Glutamatergic neuron (in vitro differentiated cells): ENCODE measurements around the gene NOVA2. TPM values are rescaled to one million over a fixed set of nuclear protein-coding genes. Genes with fewer than 3 reads are reported as not detected.

ENCODE experiments used
- DNase-seq: peaks from one replicate; pipeline ENCODE4 v3.0.0; 2022
- H3K27ac Mint-ChIP-seq: one replicate; pipeline ENCODE4 v1.8.0; 2020; ENCODE audit warnings: mild to moderate bottlenecking, mixed read lengths, inconsistent platforms; ENCODE audit not compliant: unreplicated experiment
- H3K27me3 Mint-ChIP-seq: one replicate; pipeline ENCODE4 v1.8.0; 2020; ENCODE audit warnings: mild to moderate bottlenecking, moderate library complexity, mixed read lengths, inconsistent platforms; ENCODE audit not compliant: unreplicated experiment
- H3K36me3 Mint-ChIP-seq: one replicate; pipeline ENCODE4 v1.8.0; 2020; ENCODE audit warnings: mild to moderate bottlenecking, mixed read lengths, inconsistent platforms; ENCODE audit not compliant: unreplicated experiment
- H3K4me1 Mint-ChIP-seq: one replicate; pipeline ENCODE4 v1.8.0; 2020; ENCODE audit warnings: mild to moderate bottlenecking, low read depth, mixed read lengths, inconsistent platforms; ENCODE audit not compliant: unreplicated experiment
- H3K4me3 Mint-ChIP-seq: one replicate; pipeline ENCODE4 v1.8.0; 2020; ENCODE audit warnings: mild to moderate bottlenecking, mixed read lengths, inconsistent platforms; ENCODE audit not compliant: unreplicated experiment
- H3K9me3 Mint-ChIP-seq: one replicate; pipeline ENCODE4 v1.8.0; 2020; ENCODE audit warnings: mild to moderate bottlenecking, moderate library complexity, mixed read lengths, inconsistent platforms; ENCODE audit not compliant: unreplicated experiment
- total RNA-seq: library from RNA; stranded (reverse); fragmentation: NEBNext Ultra II Directional; extraction: Animal tissue kit (Norgen Biotek cat#: 25700); gene quantifications from one replicate; pipeline ENCODE4 v1.2.1, GENCODE V29; 2021; ENCODE audit not compliant: unreplicated experiment
- TF ChIP-seq, protein P1 (sequence below): fragments of 200-600 bp; sonication (generic); IDR thresholded peaks from one replicate; pipeline ENCODE4 v1.5.0; 2021; ENCODE audit not compliant: partially characterized antibody, unreplicated experiment

NOVA2 gene
- total RNA-seq, 1 donor from 2014 or later: 163 TPM

DNA sequence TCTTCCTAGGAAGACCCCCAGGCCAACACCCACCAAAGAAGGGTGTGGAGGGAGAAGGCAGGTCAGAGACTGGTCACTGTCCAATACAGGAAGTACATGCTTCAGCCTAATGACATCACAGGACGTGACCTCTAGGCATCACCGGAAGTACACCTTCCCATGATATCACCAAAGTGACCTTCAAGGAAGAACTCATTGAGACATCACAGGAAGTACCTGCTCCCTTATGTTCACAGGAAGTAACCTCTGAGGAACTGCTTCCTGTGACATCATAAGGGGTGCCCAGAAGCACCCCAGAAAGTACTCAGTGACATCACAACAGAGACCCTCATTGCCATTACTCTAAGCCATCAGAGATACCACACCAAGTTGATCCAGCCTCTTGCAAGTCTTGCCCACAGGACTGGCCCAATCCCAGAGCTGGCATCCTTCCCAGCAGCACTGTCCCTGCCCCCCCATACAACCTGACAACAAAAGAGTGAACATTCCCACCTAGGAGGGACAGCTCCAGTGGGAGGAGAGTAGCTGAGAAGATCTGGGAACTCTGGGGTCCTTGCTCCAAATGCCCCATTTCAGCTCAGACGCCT is 34.8 kb downstream of the NOVA2 start:
- Mint-ChIP-seq H3K4me3 (no peak overlapping the region), H3K27me3 (peaks cover 3% of the 10 kb centered on the region), H3K9me3 (peaks cover 12% of the 10 kb centered on the region), H3K4me1 (peaks cover 5% of the 10 kb centered on the region), H3K27ac (no peak overlapping the region), H3K36me3 (peaks cover 11% of the 10 kb centered on the region)
- TF ChIP-seq, protein P1, sequence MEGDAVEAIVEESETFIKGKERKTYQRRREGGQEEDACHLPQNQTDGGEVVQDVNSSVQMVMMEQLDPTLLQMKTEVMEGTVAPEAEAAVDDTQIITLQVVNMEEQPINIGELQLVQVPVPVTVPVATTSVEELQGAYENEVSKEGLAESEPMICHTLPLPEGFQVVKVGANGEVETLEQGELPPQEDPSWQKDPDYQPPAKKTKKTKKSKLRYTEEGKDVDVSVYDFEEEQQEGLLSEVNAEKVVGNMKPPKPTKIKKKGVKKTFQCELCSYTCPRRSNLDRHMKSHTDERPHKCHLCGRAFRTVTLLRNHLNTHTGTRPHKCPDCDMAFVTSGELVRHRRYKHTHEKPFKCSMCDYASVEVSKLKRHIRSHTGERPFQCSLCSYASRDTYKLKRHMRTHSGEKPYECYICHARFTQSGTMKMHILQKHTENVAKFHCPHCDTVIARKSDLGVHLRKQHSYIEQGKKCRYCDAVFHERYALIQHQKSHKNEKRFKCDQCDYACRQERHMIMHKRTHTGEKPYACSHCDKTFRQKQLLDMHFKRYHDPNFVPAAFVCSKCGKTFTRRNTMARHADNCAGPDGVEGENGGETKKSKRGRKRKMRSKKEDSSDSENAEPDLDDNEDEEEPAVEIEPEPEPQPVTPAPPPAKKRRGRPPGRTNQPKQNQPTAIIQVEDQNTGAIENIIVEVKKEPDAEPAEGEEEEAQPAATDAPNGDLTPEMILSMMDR: no peak
- DNase-seq: no peak

DNA sequence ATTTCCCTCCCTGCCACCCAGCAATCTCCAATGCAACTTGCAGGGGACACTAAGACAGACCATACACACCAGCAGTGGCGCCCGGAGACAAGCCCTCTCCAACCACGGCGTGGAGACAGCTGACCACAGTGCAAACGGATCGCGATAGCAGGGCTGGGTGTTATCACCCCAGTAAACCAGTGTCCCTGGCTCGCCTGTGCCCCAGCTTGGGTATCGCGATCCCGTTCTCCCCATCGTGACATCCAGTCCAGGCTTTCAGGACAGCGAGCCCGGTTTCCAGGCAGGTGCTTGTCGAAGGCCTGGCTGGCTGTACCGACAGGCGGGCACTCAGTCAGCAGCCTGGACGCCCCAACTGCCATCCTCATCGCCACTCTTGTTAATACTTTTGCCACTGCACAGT is 38.4 kb downstream of the NOVA2 start:
- H3K27me3 Mint-ChIP-seq: peaks cover 3% of the 10 kb centered on the region
- peaks cover 6% of the 10 kb centered on the region for H3K36me3 Mint-ChIP-seq
- H3K4me3 Mint-ChIP-seq: no peak overlapping the region
- H3K4me1 Mint-ChIP-seq: peaks cover 7% of the 10 kb centered on the region
- H3K27ac Mint-ChIP-seq: no peak overlapping the region
- H3K9me3 Mint-ChIP-seq: peaks cover 13% of the 10 kb centered on the region
- DNase-seq: no peak
- TF ChIP-seq, protein P1: no peak

DNA sequence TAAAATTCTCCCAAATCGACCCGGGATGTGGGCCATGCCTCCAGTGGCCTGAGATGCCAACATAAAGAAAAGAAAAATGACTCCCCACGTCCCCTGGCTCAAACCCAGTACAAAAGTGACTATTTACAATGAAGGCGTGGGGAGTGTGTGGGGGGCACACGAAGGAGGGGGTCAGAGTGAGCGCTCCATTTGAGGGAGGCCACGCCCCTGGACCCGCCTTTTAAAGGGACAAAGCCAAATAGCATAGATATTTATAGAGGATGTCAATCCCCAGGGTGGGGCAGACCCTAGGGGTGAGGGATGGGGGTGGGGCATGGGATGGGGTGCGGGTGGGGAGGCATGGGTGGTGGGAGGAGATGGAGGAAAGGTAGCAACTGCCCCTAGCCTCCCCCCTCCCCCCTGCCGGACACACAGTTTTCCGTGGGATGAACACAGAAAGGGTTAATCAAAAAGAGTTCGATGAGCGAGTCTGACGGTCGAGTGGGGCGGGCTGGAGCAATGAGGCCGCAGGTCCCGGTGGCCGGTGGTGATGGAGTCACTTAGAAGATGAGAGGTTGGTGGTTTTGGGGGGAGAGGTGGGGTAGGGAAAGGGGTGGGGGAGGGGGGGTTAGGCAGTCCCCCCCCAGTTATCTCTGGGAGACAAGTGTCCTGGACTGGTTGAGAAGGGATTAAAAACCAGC is 39.0 kb downstream of the NOVA2 start:
- peaks cover 6% of the 10 kb centered on the region for H3K36me3 Mint-ChIP-seq
- H3K27ac Mint-ChIP-seq: no peak overlapping the region
- no peak overlapping the region for H3K4me3 Mint-ChIP-seq
- peaks cover 5% of the 10 kb centered on the region for H3K27me3 Mint-ChIP-seq
- peaks cover 7% of the 10 kb centered on the region for H3K4me1 Mint-ChIP-seq
- DNase-seq: no peak
- TF ChIP-seq, protein P1: no peak
- H3K9me3 Mint-ChIP-seq: peaks cover 12% of the 10 kb centered on the region

DNA sequence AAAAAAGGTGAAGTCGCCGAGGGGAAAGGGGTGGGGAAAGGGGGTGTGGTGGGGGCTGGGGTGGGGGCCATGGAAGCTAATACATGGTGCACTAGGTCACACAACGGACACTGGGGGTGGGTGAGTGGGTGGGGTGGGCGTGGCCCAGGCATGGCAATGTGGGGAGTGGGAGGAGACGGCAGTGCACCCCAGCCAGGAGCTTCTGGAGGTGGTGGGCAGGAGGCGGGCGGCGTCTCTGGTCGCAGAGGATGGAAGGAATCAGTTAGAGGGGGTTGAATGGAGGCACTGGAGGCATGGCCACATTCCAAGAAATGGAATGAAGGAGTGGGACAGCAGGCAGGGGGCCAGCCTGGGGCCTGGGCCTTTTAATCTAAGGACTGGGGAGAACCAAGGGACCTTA is 39.9 kb downstream of the NOVA2 start:
- TF ChIP-seq, protein P1: no peak
- Mint-ChIP-seq H3K27ac (no peak overlapping the region), H3K4me3 (no peak overlapping the region), H3K27me3 (peaks cover 5% of the 10 kb centered on the region), H3K36me3 (peaks cover 6% of the 10 kb centered on the region), H3K4me1 (peaks cover 5% of the 10 kb centered on the region), H3K9me3 (peaks cover 10% of the 10 kb centered on the region)
- no peak for DNase-seq

DNA sequence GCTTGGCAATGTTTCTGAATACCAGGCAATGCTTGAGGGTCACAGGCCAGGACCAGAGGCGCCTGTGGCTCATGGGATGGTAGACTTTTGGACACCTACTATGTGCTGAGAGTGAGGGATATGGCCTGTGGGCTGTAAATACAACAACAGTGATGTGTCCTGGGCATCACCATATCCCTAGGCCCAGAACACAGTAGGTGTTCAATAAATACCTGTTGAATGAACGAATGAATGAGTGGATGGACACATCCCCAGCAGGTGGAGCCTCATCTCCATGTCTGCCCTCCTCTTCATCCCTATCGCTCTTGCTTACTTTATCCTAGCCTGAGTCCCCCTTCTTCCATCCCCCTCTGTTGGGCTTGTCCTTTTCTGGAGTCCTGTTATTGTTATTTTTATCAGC is 42.6 kb downstream of the NOVA2 start:
- TF ChIP-seq, protein P1: no peak
- Mint-ChIP-seq H3K4me3 (no peak overlapping the region), H3K27ac (no peak overlapping the region), H3K4me1 (peaks cover 6% of the 10 kb centered on the region), H3K36me3 (no peaks in the 10 kb centered on the region), H3K27me3 (peaks cover 4% of the 10 kb centered on the region), H3K9me3 (peaks cover 8% of the 10 kb centered on the region)
- no peak for DNase-seq
